HUES64 (cell line): ENCODE measurements around the gene CAPRIN1.

Source experiments
- H3K27ac ChIP-seq: 2 replicates; pipeline ENCODE4 v1.7.0; 2013; ENCODE audit warnings: low read depth, low read length, inconsistent platforms
- H3K27me3 ChIP-seq: 2 replicates; pipeline ENCODE4 v1.6.1; 2013; ENCODE audit warnings: mild to moderate bottlenecking, low read length; ENCODE audit not compliant: insufficient read depth
- H3K36me3 ChIP-seq: 2 replicates; pipeline ENCODE4 v1.6.1; 2013; ENCODE audit warnings: mild to moderate bottlenecking, low read length; ENCODE audit not compliant: insufficient read depth
- H3K4me1 ChIP-seq: 2 replicates; pipeline ENCODE4 v1.6.1; 2013; ENCODE audit warnings: mild to moderate bottlenecking, low read length, moderate library complexity; ENCODE audit not compliant: insufficient read depth
- H3K4me3 ChIP-seq: 2 replicates; pipeline ENCODE4 v1.5.1; 2013; ENCODE audit warnings: mild to moderate bottlenecking, low read length, moderate library complexity
- H3K9ac ChIP-seq: 2 replicates; pipeline ENCODE4 v1.6.1; 2013; ENCODE audit warnings: mild to moderate bottlenecking, low read depth, low read length
- H3K9me3 ChIP-seq: 2 replicates; pipeline ENCODE4 v1.6.1; 2013; ENCODE audit warnings: low read depth, low read length; ENCODE audit not compliant: insufficient read depth
- WGBS: fragments of 150-250, 120-280 bp; methylation state at CpG from one replicate; pipeline ENCODE4 v1.1.7; 2013; ENCODE audit warnings: missing lambda C conversion rate; 5-methylcytosine and 5-hydroxymethylcytosine counted together

Gene CAPRIN1

GRCh38 chr11:34147581-34147980, 96.0 kb downstream of the CAPRIN1 start:
- H3K4me3 ChIP-seq, result no peak overlapping the region
- no peaks in the 10 kb centered on the region for H3K9me3 ChIP-seq
- no peak overlapping the region for H3K9ac ChIP-seq
- H3K4me1 ChIP-seq, result no peaks in the 10 kb centered on the region
- H3K36me3 ChIP-seq, result peaks cover 98% of the 10 kb centered on the region
- 95% methylated on average over 8 of the region's 8 CpGs for WGBS
- H3K27me3 ChIP-seq, result no peaks in the 10 kb centered on the region
- H3K27ac ChIP-seq, result no peak overlapping the region

- H3K4me3 ChIP-seq, result no peak overlapping the region
- no peaks in the 10 kb centered on the region for H3K4me1 ChIP-seq
- H3K9ac ChIP-seq, result no peak overlapping the region
- 86% methylated on average over 16 of the region's 16 CpGs for WGBS
- no peaks in the 10 kb centered on the region for H3K27me3 ChIP-seq
- no peak overlapping the region for H3K27ac ChIP-seq
- H3K36me3 ChIP-seq, result peaks cover 93% of the 10 kb centered on the region
- no peaks in the 10 kb centered on the region for H3K9me3 ChIP-seq
Measured at GRCh38 chr11:34148504-34149165, 97.1 kb downstream of the CAPRIN1 start.

- H3K9ac ChIP-seq, result no peak overlapping the region
- 93% methylated on average over 7 of the region's 7 CpGs for WGBS
- no peaks in the 10 kb centered on the region for H3K9me3 ChIP-seq
- no peaks in the 10 kb centered on the region for H3K27me3 ChIP-seq
- H3K4me1 ChIP-seq, result no peaks in the 10 kb centered on the region
- peaks cover 90% of the 10 kb centered on the region for H3K36me3 ChIP-seq
- no peak overlapping the region for H3K4me3 ChIP-seq
- no peak overlapping the region for H3K27ac ChIP-seq
Measured at GRCh38 chr11:34149274-34149673, 97.7 kb downstream of the CAPRIN1 start.

GRCh38 chr11:34149786-34150185, 98.3 kb downstream of the CAPRIN1 start:
- H3K4me3 ChIP-seq, result no peak overlapping the region
- H3K27ac ChIP-seq, result no peak overlapping the region
- H3K4me1 ChIP-seq, result no peaks in the 10 kb centered on the region
- H3K9me3 ChIP-seq, result no peaks in the 10 kb centered on the region
- H3K9ac ChIP-seq, result no peak overlapping the region
- H3K36me3 ChIP-seq, result peaks cover 90% of the 10 kb centered on the region
- H3K27me3 ChIP-seq, result no peaks in the 10 kb centered on the region
- WGBS, result 89% methylated on average over 13 of the region's 13 CpGs

GRCh38 chr11:34150494-34151151, 99.1 kb downstream of the CAPRIN1 start:
- no peaks in the 10 kb centered on the region for H3K9me3 ChIP-seq
- no peaks in the 10 kb centered on the region for H3K4me1 ChIP-seq
- 87% methylated on average over 6 of the region's 6 CpGs for WGBS
- H3K27me3 ChIP-seq, result no peaks in the 10 kb centered on the region
- no peak overlapping the region for H3K4me3 ChIP-seq
- H3K36me3 ChIP-seq, result peaks cover 83% of the 10 kb centered on the region
- H3K27ac ChIP-seq, result no peak overlapping the region
- no peak overlapping the region for H3K9ac ChIP-seq
